Measurements from ENCODE around the gene KPNA4.

The KPNA4 gene, protein sequence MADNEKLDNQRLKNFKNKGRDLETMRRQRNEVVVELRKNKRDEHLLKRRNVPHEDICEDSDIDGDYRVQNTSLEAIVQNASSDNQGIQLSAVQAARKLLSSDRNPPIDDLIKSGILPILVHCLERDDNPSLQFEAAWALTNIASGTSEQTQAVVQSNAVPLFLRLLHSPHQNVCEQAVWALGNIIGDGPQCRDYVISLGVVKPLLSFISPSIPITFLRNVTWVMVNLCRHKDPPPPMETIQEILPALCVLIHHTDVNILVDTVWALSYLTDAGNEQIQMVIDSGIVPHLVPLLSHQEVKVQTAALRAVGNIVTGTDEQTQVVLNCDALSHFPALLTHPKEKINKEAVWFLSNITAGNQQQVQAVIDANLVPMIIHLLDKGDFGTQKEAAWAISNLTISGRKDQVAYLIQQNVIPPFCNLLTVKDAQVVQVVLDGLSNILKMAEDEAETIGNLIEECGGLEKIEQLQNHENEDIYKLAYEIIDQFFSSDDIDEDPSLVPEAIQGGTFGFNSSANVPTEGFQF

DNA sequence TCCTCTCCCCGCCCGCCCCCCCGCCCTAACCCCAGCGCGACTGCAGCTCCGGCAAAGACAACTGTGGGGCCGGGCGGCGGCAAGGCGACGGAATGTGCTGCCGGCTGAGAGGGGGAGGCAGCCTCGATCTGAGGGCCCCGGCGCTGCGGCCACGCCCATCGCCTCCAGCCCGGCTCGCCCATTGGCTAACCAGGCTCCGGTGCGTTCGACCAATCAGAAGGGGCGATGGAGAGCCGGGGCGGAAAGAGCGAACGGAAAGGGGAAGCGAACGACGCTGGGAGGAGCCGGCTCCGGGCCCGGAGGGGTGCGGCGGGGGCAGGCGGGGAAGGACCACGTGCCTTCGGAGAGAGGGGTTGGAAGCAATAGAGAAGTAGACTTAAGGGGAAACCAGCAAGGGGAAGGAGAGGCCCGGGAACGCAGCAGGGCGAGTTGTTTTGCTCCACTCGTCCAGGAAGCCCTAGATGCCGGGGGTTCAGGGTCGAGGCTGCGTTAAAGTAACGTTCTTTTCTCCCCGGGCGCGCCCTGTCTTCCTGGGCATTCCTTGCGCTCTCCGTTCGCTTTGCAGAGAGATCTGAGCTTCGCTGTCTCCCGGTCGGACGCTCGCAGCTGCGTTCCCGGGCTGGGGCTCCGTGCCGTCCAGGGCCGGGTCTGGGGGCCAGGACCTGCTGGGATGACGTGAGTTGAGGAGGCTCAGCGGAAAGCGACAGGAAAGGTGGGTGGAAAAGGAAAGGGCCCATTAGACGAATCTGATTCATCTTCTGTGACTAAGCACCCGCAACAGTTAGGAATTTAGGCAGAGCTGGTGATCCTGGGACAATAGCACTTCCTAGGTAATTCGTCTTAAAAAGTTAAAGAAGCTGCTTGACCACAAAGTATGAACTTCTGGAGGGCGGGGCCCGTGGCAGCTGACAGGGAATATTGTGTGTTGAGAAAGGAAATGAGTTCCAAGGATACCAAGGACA lies at the start of gene KPNA4:
TSS of gene KPNA4 (minus strand) at position 130 of the 962 bp plus-strand sequence. CDS start 289 bp downstream, outside the sequence.
- no peak for TF ChIP-seq EZH2phosphoT487 (IDR thresholded peaks at IDR 0.05; ENCODE audit: borderline replicate concordance, low read length)
- TF ChIP-seq, protein P1, sequence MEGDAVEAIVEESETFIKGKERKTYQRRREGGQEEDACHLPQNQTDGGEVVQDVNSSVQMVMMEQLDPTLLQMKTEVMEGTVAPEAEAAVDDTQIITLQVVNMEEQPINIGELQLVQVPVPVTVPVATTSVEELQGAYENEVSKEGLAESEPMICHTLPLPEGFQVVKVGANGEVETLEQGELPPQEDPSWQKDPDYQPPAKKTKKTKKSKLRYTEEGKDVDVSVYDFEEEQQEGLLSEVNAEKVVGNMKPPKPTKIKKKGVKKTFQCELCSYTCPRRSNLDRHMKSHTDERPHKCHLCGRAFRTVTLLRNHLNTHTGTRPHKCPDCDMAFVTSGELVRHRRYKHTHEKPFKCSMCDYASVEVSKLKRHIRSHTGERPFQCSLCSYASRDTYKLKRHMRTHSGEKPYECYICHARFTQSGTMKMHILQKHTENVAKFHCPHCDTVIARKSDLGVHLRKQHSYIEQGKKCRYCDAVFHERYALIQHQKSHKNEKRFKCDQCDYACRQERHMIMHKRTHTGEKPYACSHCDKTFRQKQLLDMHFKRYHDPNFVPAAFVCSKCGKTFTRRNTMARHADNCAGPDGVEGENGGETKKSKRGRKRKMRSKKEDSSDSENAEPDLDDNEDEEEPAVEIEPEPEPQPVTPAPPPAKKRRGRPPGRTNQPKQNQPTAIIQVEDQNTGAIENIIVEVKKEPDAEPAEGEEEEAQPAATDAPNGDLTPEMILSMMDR (IDR thresholded peaks at IDR 0.05; ENCODE audit: low read depth, low read length, poor library complexity, severe bottlenecking): no peak

DNA sequence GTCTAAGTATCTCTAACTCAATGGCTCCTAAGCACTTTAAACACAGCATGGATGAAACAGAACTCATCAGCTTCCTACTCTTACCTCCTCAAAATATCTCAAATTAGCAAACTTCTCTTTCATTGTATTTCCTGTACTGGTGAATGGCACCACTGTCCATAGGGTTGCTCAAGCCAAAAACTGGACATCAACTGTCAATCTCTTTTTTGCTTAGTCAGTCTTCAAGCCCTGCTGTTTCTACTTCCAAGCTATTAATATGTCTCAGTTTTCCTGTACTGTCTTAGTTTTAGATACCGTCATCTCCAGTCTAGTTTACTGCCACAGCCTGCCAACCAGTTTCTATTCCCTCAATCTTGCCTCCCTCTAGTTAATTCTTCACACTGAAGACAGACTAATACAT lies 48.3 kb upstream of the KPNA4 start:
- Histone ChIP-seq H3K9me2 (replicated peaks; ENCODE audit: control insufficient read depth, low read length) (no peaks in the 10 kb centered on the region), H3K36me3 (ENCODE audit: control insufficient read depth, low read length) (no peaks in the 10 kb centered on the region), H3K27ac (ENCODE audit: low read depth, low read length) (no peak overlapping the region), H3K4me2 (ENCODE audit: low read length) (no peak overlapping the region), H3K9me3 (ENCODE audit: control insufficient read depth, insufficient read depth, low read length) (no peaks in the 10 kb centered on the region), H4K20me1 (ENCODE audit: control insufficient read depth, insufficient read depth, low read depth, low read length) (no peaks in the 10 kb centered on the region), H3K79me2 (ENCODE audit: control insufficient read depth, low read length) (no peaks in the 10 kb centered on the region), H3K4me3 (ENCODE audit: low read length) (no peak overlapping the region), H3K27me3 (ENCODE audit: control insufficient read depth, low read length) (peaks cover 10% of the 10 kb centered on the region; the same call in 1 of the 2 replicates), H3K4me1 (ENCODE audit: control insufficient read depth, low read length) (no peaks in the 10 kb centered on the region), H3F3A (ENCODE audit: control insufficient read depth, insufficient read depth) (no peaks in the 10 kb centered on the region)
- TF ChIP-seq, protein P1 (IDR thresholded peaks at IDR 0.05; ENCODE audit: low read depth, low read length, poor library complexity, severe bottlenecking): no peak

More for the DNA sequence above, at the start of gene KPNA4:
- Histone ChIP-seq H3K79me2 (ENCODE audit: control insufficient read depth, low read length) (peaks cover 64% of the 10 kb centered on the region), H3K9me3 (ENCODE audit: control insufficient read depth, insufficient read depth, low read length) (no peaks in the 10 kb centered on the region), H3F3A (ENCODE audit: control insufficient read depth, insufficient read depth) (0 out of 2 replicates have a peak, but pooled peaks cover 5% of the 10 kb centered on the region), H3K27me3 (ENCODE audit: control insufficient read depth, low read length) (no peaks in the 10 kb centered on the region), H3K9me2 (replicated peaks; ENCODE audit: control insufficient read depth, low read length) (no peaks in the 10 kb centered on the region), H3K4me1 (ENCODE audit: control insufficient read depth, low read length) (peaks cover 41% of the 10 kb centered on the region), H3K4me3 (ENCODE audit: low read length) (peak within 1 kb of the TSS; percentile 99), H3K36me3 (ENCODE audit: control insufficient read depth, low read length) (peaks cover 56% of the 10 kb centered on the region), H3K4me2 (ENCODE audit: low read length) (peak within 1 kb of the TSS; percentile 97), H4K20me1 (ENCODE audit: control insufficient read depth, insufficient read depth, low read depth, low read length) (peaks cover 22% of the 10 kb centered on the region), H3K27ac (ENCODE audit: low read depth, low read length) (peak within 1 kb of the TSS; percentile 82)

DNA sequence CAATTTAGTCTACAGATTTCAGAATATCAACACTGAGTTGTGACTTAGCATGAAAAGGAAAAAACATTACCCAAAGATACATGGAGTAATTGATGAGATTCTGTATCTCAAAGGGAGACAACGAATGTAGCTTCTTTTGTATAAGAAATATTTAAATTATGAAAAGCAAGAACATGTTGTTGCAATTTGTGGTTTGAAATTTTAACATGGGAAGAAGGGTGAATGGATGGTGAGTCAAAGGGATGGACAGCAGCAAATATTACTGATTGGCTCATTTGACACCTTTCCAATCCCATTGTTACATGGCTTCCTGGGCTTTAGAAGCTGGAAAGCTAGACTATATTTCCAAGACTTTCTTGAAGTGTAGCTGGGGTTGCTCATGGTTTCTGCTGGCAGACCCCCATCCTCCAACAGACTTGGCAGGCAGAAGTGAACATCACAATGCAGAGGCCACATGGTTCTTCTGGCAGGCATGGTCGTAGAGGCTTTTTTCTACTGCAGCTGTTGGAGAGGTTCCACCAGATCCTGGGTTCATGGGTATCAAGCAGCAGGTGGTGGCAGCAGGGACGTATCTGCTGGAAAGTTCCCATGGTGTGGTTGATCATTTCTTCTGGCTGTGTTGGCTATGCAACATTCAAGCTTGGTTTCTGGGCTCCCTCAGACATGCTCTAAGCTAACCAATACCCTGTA lies 47.2 kb upstream of the KPNA4 start:
- H3K27ac ChIP-seq (ENCODE audit: low read depth, low read length): no peak overlapping the region
- no peaks in the 10 kb centered on the region for H3K4me1 ChIP-seq (ENCODE audit: control insufficient read depth, low read length)
- H3K79me2 ChIP-seq (ENCODE audit: control insufficient read depth, low read length): no peaks in the 10 kb centered on the region
- TF ChIP-seq EZH2phosphoT487 (IDR thresholded peaks at IDR 0.05; ENCODE audit: borderline replicate concordance, low read length): no peak
- TF ChIP-seq, protein P1 (IDR thresholded peaks at IDR 0.05; ENCODE audit: low read depth, low read length, poor library complexity, severe bottlenecking): no peak
- no peaks in the 10 kb centered on the region for H3K36me3 ChIP-seq (ENCODE audit: control insufficient read depth, low read length)
- H3F3A ChIP-seq (ENCODE audit: control insufficient read depth, insufficient read depth): no peaks in the 10 kb centered on the region
- H3K27me3 ChIP-seq (ENCODE audit: control insufficient read depth, low read length): peaks cover 10% of the 10 kb centered on the region; the same call in 1 of the 2 replicates
- H3K9me3 ChIP-seq (ENCODE audit: control insufficient read depth, insufficient read depth, low read length): no peaks in the 10 kb centered on the region
- no peaks in the 10 kb centered on the region for H3K9me2 ChIP-seq (replicated peaks; ENCODE audit: control insufficient read depth, low read length)
- no peaks in the 10 kb centered on the region for H4K20me1 ChIP-seq (ENCODE audit: control insufficient read depth, insufficient read depth, low read depth, low read length)
- H3K4me3 ChIP-seq (ENCODE audit: low read length): no peak overlapping the region
- no peak overlapping the region for H3K4me2 ChIP-seq (ENCODE audit: low read length)
